SK-N-SH (cell line): Measurements from ENCODE around the gene RNF168.
A peak's percentile ranks its signal among the peaks of the same experiment; 100 is the strongest.

ENCODE experiments used
- GATA2 ChIP-seq: sonication (generic); formaldehyde crosslinking; IDR thresholded peaks from 2 replicates; pipeline ENCODE4 v1.5.0; 2020; ENCODE audit warnings: mild to moderate bottlenecking, missing genetic modification reagents
- POLR2AphosphoS5 ChIP-seq: IDR thresholded peaks from 2 replicates; pipeline ENCODE4 v1.6.1; 2012; ENCODE audit warnings: low read depth, low read length
- SIN3A ChIP-seq: IDR thresholded peaks from 2 replicates; pipeline ENCODE4 v1.6.1; 2012; ENCODE audit warnings: low read depth, mild to moderate bottlenecking, low read length, moderate library complexity, borderline replicate concordance
- SMC3 ChIP-seq: IDR thresholded peaks from 2 replicates; pipeline ENCODE4 v1.6.1; 2012; ENCODE audit warnings: low read depth, low read length, improper control_type of control experiment
- TF ChIP-seq, protein P1 (sequence below): IDR thresholded peaks from 2 replicates; pipeline ENCODE4 v1.6.1; 2012; ENCODE audit warnings: mild to moderate bottlenecking, low read depth, low read length, moderate library complexity
- TF ChIP-seq, protein P2 (sequence below): fragments of 200-600 bp; sonication (generic); IDR thresholded peaks from 2 replicates; pipeline ENCODE4 v1.6.1; 2017; ENCODE audit warnings: antibody characterized with exemption, mild to moderate bottlenecking, moderate library complexity
- TF ChIP-seq, protein P3 (sequence below): IDR thresholded peaks from 2 replicates; pipeline ENCODE4 v1.4.0; 2012; ENCODE audit warnings: low read depth, borderline replicate concordance
- TF ChIP-seq, protein P4 (sequence below): fragments of 150-350 bp; IDR thresholded peaks from 2 replicates; pipeline ENCODE4 v1.6.1; 2017; ENCODE audit warnings: antibody characterized with exemption, low read length, low read depth, borderline replicate concordance
- TF ChIP-seq, protein P5 (sequence below): IDR thresholded peaks from 2 replicates; pipeline ENCODE4 v1.4.0; 2012; ENCODE audit warnings: low read depth

DNA sequence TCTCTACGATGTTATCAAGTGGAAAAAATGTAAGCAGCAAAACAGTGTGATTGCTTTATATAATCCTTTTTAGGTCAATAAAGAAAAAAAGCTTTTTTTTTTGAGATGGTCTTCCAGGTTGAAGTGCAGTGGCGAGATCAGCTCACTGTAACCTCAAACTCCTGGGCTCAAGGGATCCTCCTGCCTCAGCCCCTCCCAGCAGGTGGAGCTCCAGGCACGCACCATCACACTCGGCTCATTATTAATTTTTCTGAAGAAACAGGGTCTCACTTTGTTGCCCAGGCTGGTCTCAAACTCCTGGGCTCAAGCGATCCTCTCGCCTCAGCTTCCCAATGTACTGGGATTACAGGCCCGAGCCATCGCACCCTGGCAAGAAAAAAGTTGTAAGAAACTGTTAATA, 17.3 kb downstream of the RNF168 start:
- TF ChIP-seq, protein P1, sequence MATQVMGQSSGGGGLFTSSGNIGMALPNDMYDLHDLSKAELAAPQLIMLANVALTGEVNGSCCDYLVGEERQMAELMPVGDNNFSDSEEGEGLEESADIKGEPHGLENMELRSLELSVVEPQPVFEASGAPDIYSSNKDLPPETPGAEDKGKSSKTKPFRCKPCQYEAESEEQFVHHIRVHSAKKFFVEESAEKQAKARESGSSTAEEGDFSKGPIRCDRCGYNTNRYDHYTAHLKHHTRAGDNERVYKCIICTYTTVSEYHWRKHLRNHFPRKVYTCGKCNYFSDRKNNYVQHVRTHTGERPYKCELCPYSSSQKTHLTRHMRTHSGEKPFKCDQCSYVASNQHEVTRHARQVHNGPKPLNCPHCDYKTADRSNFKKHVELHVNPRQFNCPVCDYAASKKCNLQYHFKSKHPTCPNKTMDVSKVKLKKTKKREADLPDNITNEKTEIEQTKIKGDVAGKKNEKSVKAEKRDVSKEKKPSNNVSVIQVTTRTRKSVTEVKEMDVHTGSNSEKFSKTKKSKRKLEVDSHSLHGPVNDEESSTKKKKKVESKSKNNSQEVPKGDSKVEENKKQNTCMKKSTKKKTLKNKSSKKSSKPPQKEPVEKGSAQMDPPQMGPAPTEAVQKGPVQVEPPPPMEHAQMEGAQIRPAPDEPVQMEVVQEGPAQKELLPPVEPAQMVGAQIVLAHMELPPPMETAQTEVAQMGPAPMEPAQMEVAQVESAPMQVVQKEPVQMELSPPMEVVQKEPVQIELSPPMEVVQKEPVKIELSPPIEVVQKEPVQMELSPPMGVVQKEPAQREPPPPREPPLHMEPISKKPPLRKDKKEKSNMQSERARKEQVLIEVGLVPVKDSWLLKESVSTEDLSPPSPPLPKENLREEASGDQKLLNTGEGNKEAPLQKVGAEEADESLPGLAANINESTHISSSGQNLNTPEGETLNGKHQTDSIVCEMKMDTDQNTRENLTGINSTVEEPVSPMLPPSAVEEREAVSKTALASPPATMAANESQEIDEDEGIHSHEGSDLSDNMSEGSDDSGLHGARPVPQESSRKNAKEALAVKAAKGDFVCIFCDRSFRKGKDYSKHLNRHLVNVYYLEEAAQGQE = no peak
- TF ChIP-seq SMC3 (peak; percentile 18; the same call in 1 of the 2 replicates), SIN3A (no peak), POLR2AphosphoS5 (no peak), GATA2 (CRISPR knock-in tag) (no peak)
- TF ChIP-seq, protein P2, sequence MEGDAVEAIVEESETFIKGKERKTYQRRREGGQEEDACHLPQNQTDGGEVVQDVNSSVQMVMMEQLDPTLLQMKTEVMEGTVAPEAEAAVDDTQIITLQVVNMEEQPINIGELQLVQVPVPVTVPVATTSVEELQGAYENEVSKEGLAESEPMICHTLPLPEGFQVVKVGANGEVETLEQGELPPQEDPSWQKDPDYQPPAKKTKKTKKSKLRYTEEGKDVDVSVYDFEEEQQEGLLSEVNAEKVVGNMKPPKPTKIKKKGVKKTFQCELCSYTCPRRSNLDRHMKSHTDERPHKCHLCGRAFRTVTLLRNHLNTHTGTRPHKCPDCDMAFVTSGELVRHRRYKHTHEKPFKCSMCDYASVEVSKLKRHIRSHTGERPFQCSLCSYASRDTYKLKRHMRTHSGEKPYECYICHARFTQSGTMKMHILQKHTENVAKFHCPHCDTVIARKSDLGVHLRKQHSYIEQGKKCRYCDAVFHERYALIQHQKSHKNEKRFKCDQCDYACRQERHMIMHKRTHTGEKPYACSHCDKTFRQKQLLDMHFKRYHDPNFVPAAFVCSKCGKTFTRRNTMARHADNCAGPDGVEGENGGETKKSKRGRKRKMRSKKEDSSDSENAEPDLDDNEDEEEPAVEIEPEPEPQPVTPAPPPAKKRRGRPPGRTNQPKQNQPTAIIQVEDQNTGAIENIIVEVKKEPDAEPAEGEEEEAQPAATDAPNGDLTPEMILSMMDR = peak; percentile 44
- TF ChIP-seq, protein P3, sequence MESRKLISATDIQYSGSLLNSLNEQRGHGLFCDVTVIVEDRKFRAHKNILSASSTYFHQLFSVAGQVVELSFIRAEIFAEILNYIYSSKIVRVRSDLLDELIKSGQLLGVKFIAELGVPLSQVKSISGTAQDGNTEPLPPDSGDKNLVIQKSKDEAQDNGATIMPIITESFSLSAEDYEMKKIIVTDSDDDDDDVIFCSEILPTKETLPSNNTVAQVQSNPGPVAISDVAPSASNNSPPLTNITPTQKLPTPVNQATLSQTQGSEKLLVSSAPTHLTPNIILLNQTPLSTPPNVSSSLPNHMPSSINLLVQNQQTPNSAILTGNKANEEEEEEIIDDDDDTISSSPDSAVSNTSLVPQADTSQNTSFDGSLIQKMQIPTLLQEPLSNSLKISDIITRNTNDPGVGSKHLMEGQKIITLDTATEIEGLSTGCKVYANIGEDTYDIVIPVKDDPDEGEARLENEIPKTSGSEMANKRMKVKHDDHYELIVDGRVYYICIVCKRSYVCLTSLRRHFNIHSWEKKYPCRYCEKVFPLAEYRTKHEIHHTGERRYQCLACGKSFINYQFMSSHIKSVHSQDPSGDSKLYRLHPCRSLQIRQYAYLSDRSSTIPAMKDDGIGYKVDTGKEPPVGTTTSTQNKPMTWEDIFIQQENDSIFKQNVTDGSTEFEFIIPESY = no peak
- TF ChIP-seq, protein P4, sequence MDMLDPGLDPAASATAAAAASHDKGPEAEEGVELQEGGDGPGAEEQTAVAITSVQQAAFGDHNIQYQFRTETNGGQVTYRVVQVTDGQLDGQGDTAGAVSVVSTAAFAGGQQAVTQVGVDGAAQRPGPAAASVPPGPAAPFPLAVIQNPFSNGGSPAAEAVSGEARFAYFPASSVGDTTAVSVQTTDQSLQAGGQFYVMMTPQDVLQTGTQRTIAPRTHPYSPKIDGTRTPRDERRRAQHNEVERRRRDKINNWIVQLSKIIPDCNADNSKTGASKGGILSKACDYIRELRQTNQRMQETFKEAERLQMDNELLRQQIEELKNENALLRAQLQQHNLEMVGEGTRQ = no peak
- TF ChIP-seq, protein P5, sequence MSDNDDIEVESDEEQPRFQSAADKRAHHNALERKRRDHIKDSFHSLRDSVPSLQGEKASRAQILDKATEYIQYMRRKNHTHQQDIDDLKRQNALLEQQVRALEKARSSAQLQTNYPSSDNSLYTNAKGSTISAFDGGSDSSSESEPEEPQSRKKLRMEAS = no peak
